Natural killer cell treated with Interleukin-12 subunit alpha and Interleukin-12 subunit beta and Interleukin-15 and Interleukin-18, amount 100 ng/mL, for 72 hours (primary cell): ENCODE results near the gene ARL17A. TPM values are rescaled to one million over a fixed set of nuclear protein-coding genes. Genes with fewer than 3 reads are reported as not detected.
A peak's percentile ranks its signal among the peaks of the same experiment; 100 is the strongest.
"Not testable (repeated sequence)": the region's sequence is repeated elsewhere in the genome, so short reads cannot be mapped to it uniquely, and the experiment has no call there.

ENCODE experiments used
- ATAC-seq, 2 donors: fragments of 150-1000 bp; cut with Tn5 transposase in 1 of 2; sonication (Bioruptor Pico), chemical (Tn5 transposase) in 1 of 2; 2 replicates each; pipeline ENCODE4 v1.10.0; 2021
- DNase-seq: peaks from one replicate; pipeline ENCODE4 v3.0.0; 2022; ENCODE audit warnings: low spot score
- H3K27ac Mint-ChIP-seq, 2 donors: 1 replicate in 1 of 2; 2 replicates in 1 of 2; pipeline ENCODE4 v1.8.0; 2022; ENCODE audit warnings: mixed read lengths in 2 of 2, mild to moderate bottlenecking in 1 of 2, moderate library complexity in 1 of 2
- H3K27me3 Mint-ChIP-seq, 2 donors: 1 replicate in 1 of 2; 2 replicates in 1 of 2; pipeline ENCODE4 v1.8.0; 2022; ENCODE audit warnings: mixed read lengths in 2 of 2
- H3K36me3 Mint-ChIP-seq: one replicate; pipeline ENCODE4 v1.8.0; 2022; ENCODE audit warnings: mixed read lengths
- H3K4me1 Mint-ChIP-seq, 2 donors: 1 replicate in 1 of 2; 2 replicates in 1 of 2; pipeline ENCODE4 v1.8.0; 2022; ENCODE audit warnings: low read depth in 2 of 2, mixed read lengths in 2 of 2, mild to moderate bottlenecking in 1 of 2
- H3K4me3 Mint-ChIP-seq: one replicate; pipeline ENCODE4 v1.8.0; 2022; ENCODE audit warnings: mixed read lengths
- H3K9me3 Mint-ChIP-seq: 2 replicates; pipeline ENCODE4 v1.8.0; 2022; ENCODE audit warnings: mixed read lengths
- total RNA-seq, 2 donors: library from RNA; stranded (reverse); gene quantifications; one replicate each; pipeline ENCODE4 v1.2.3, GENCODE V29; 2022

Gene ARL17A
- total RNA-seq, 2 donors from 2014 or later = 17.0 to 29.1 TPM

DNA sequence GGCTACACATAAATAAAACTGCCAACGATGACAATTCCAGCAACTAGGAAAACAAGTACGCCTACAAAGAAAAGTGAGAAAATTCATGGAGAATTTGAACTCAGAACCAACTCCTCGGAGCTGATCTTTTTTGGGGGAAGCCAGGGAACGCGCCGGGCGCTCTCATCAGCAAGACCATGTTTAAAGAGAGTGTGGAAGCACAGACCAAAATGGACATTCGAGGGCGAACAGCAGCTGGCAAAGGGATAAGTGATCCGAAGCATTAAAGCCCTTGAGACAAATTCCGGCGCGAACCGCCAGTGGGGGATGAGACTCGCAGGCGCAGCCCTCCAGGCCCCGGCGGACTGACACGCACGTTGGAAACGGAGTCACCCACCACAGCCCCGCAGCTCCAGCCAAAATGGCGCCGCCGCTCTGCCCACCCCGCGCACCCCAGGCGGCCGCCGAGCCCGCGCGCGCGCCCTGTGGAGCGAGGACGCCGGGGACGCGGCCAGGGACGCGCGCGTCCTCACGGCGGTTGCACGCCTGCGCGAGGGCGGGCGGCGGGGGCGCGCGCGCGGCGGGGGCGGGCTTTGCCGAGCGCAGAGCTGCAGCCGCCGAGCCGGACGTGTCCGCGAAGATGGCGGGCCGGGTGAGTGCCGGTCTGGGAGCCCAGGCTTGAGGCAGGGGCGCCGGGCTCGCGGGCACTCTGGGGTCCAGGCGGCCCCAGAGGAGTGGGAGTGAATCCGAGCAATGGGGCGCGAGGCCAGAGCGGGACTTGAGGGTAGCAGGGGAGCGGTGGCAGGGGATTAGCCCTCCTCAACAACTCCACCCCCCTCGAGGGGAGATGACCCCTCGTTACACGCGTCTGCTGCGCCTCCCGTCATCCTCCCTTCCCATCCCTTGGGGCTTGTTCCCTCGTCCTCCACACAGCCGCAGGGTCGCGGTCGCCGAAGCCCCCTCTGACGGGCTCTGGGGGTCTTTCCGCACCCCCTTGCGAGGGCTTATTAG is 11.0 kb upstream of the ARL17A start, which contains the start of gene NSF:
TSS of gene NSF (plus strand) at position 513 of the 990 bp plus-strand sequence. CDS start at position 620, 107 bp downstream.
- H3K27ac Mint-ChIP-seq, H3K4me1 Mint-ChIP-seq, H3K4me3 Mint-ChIP-seq, H3K9me3 Mint-ChIP-seq, H3K27me3 Mint-ChIP-seq, H3K36me3 Mint-ChIP-seq, DNase-seq: not testable (repeated sequence)
- ATAC-seq = peak; percentile 98

DNA sequence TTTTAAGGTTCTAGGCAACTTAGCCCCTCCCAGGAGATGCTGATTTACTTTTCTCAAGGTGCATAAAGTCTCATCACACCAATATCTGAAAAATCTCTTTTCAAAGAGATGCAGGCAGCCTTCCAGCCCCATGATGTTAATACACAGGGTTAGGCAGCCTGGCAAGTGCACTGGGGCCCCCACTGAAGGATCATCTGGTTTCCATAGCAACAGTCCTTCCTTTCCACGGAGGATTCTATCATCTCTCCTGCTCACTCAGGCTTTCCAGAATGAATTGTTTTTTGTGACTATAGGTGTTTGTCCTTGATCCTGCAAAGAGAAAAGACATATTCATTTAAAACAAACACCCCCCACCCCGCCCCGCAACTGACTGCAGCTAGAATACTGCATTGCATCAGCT is 6.0 kb upstream of the ARL17A start:
- not testable (repeated sequence) for H3K36me3 Mint-ChIP-seq, H3K4me1 Mint-ChIP-seq, H3K4me3 Mint-ChIP-seq, H3K27me3 Mint-ChIP-seq, ATAC-seq, H3K9me3 Mint-ChIP-seq, H3K27ac Mint-ChIP-seq, DNase-seq

DNA sequence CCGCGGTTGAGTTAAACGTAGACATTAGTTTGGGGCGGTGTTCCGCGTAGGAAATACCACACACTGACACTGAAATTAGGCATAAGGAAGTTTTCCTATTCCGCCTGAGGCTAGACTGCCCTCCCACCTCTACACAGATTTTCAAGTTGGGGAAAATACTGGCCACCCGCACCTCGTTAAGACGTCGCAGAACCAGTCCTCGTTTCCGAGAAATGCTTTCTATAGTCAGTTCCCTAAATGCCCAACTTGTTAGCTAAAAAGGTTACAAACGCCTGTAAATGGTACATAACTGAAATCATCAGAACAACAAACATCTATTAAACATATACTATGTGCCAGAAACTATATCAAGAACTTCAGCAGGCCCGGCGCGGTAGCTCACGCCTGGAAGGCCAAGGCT is 591 bp upstream of the ARL17A start:
- not testable (repeated sequence) for DNase-seq, H3K4me3 Mint-ChIP-seq, ATAC-seq, H3K4me1 Mint-ChIP-seq, H3K27me3 Mint-ChIP-seq, H3K27ac Mint-ChIP-seq, H3K36me3 Mint-ChIP-seq, H3K9me3 Mint-ChIP-seq

DNA sequence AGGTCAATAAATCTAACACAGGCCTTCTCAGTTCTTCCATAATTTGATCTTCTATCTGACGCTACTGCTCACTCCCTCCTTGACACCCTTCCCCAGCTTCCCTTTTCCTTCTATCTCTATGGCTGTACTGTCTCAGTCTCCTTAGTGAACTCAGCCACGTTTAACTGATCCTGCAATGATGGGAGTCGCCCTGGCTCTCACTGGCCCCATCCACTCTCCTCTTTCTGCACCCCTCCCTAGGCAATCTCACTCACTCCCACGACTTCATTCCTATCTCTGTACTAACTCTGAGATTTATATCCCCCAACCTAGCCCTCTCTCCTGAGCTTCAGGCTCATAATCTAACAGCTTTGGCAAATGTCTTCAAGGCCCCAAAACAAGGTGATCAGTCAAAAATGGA is 7.7 kb downstream of the ARL17A start:
- not testable (repeated sequence) for H3K36me3 Mint-ChIP-seq, H3K9me3 Mint-ChIP-seq, H3K4me3 Mint-ChIP-seq, H3K27me3 Mint-ChIP-seq, DNase-seq, ATAC-seq, H3K27ac Mint-ChIP-seq, H3K4me1 Mint-ChIP-seq

DNA sequence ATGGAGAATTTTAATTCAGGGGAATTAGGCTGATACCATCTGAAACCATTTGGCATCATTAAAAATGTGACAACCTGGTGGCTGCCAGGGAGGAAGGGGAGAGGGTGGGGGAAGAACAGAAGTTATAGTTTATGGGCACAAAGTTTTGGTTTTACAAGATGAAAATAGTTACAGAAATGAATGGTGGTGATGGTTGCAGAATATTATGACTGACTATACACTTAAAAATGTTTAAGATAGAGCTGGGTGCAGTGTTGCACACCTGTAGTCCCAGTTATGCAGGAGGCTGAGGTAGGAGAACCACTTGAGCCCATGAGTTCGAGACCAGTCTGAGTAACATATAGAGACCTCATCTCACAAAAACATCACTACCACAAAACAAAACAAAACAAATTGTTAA is 12.5 kb downstream of the ARL17A start:
- H3K36me3 Mint-ChIP-seq, H3K27ac Mint-ChIP-seq, H3K27me3 Mint-ChIP-seq, H3K4me3 Mint-ChIP-seq, H3K4me1 Mint-ChIP-seq, ATAC-seq, H3K9me3 Mint-ChIP-seq, DNase-seq: not testable (repeated sequence)

DNA sequence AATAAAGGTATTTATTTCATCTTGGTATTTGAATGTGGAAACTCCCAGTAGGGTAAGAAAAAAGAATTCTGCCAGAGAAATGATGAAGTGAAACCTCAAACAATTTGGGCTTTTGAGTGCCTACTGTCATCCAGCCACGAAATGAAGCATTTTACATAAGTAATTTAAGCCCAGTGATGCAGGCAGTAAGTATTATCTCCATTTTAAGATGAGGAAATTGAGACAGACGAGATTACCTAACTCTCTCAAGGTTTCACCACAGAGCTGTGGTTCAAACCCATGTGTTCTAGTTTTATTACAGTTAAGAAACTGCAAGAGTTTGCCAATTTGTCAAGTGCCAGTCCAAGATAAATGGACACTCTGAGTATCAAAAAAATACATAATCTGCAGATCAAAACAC is 13.2 kb downstream of the ARL17A start:
- not testable (repeated sequence) for DNase-seq, H3K27ac Mint-ChIP-seq, H3K9me3 Mint-ChIP-seq, H3K4me3 Mint-ChIP-seq, H3K4me1 Mint-ChIP-seq, H3K36me3 Mint-ChIP-seq, H3K27me3 Mint-ChIP-seq
- ATAC-seq = peak; percentile 76 to 81

DNA sequence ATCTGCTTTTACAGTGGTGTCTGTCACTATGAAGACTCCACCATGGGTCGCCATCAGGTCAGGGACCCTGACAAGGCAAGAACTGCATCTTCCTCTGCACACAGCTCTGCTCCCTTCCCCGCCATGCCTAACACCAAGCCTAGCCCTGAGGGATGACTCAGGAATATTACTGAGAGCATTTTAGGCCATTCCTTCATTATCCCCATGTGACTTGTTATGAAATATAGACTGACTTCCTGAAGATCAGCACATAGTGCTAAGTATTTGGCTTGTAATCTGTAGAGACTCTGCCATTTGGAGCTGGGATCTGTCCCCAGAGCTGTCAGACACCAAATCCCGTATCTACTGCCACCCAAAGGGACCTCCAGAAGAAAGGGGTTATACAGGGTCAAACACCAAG is 19.4 kb downstream of the ARL17A start:
- H3K27ac Mint-ChIP-seq, H3K27me3 Mint-ChIP-seq, ATAC-seq: not testable (repeated sequence)

DNA sequence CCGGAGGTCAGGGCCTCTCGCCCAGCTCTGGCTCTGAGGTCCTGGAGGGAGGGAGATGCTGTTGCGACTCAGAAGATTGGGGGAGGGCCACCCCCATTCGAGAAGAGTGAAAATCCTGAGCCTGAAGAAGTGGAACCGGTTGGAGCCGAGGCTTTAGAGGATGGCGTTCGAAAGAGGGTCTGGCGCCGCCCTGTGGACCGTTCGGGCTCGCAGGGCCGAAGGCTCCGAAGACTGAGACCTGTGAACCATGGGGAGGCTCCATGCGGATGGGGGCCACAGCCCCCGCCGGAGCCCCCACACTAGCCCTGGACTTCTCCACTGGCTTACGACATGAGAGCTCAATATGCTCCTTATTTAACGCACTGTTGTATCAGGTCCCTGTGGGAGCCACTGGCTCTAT is 20.3 kb downstream of the ARL17A start:
- not testable (repeated sequence) for ATAC-seq, H3K36me3 Mint-ChIP-seq, H3K27me3 Mint-ChIP-seq

More for the DNA sequence above, 19.4 kb downstream of the ARL17A start:
- not testable (repeated sequence) for H3K36me3 Mint-ChIP-seq, H3K9me3 Mint-ChIP-seq, H3K4me1 Mint-ChIP-seq, DNase-seq, H3K4me3 Mint-ChIP-seq

DNA sequence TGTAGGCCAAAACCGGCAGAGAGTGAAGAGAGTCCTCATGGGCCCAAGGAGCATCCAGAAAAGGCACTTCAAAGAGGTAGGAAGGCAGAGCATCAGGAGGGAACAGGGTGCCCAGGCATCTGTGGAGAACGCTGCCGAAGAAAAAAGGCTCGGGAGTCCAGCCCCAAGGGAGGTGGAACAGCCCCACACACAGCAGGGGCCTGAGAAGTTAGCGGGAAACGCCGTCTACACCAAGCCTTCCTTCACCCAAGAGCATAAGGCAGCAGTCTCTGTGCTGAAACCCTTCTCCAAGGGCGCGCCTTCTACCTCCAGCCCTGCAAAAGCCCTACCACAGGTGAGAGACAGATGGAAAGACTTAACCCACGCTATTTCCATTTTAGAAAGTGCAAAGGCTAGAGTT is 30.9 kb downstream of the ARL17A start:
- not testable (repeated sequence) for DNase-seq, H3K4me3 Mint-ChIP-seq, H3K27ac Mint-ChIP-seq, H3K36me3 Mint-ChIP-seq, H3K4me1 Mint-ChIP-seq, H3K9me3 Mint-ChIP-seq, H3K27me3 Mint-ChIP-seq, ATAC-seq

More for the DNA sequence above, 20.3 kb downstream of the ARL17A start:
- not testable (repeated sequence) for H3K27ac Mint-ChIP-seq, H3K4me1 Mint-ChIP-seq, H3K9me3 Mint-ChIP-seq, DNase-seq, H3K4me3 Mint-ChIP-seq

DNA sequence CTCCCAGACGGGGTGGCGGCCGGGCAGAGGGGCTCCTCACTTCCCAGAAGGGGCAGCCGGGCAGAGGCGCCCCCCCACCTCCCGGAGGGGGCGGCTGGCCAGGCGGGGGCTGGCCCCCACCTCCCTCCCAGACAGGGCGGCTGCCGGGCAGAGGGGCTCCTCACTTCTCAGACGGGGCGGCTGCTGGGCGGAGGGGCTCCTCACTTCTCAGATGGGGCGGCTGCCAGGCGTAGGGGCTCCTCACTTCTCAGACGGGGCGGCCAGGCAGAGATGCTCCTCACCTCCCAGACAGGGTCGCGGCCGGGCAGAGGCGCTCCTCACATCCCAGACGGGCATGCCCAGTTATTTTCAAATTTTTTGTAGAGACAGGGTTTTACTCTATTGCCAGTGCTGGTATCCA is 44.8 kb downstream of the ARL17A start:
- H3K36me3 Mint-ChIP-seq, H3K27me3 Mint-ChIP-seq, H3K27ac Mint-ChIP-seq, H3K4me1 Mint-ChIP-seq, H3K9me3 Mint-ChIP-seq, H3K4me3 Mint-ChIP-seq, ATAC-seq: not testable (repeated sequence)
- peak; percentile 26 for DNase-seq

DNA sequence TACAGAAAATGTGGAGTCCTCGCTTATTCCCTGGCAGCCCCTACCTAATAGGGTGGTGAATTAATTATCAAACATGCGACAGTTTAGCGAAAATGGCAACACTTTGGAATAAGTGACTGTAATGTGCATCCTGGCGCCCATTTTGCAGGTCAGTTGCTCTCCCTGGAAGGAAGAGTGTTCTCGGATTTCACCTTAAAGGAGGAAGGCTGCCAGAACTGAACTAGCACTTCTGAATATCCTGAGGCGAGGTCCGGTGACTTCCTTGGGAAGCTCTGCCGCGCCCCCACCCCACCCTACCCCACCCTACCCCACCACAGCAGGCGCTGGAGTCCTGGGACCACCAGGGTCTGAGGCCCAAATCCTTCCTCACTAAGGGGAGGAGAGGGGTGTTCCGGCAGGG is 67.3 kb downstream of the ARL17A start, which contains the start of gene LRRC37A2:
TSS of gene LRRC37A2 (plus strand) at position 301 of the 400 bp plus-strand sequence. CDS start 245 bp downstream, outside the sequence.
- H3K4me1 Mint-ChIP-seq, H3K27me3 Mint-ChIP-seq, H3K27ac Mint-ChIP-seq: not testable (repeated sequence)

DNA sequence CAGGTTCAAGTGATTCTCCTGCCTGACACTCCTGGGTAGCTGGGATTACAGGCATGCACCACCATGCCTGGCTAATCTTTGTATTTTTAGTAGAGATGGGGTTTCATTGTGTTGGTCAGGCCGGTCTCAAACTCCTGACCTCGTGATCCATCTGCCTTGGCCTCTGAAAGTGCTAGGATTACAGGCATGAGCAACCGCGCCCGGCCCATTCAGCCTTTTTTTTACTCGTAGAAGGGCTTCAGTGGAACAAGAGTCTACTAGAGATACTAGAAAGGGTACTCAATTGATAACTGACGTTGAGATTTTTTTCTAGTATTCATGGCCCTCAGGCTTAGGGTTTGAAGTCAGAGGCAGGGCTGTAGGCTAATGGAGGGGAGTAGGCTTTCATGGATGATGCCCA is 73.6 kb downstream of the ARL17A start:
- H3K9me3 Mint-ChIP-seq, ATAC-seq, H3K27ac Mint-ChIP-seq, H3K27me3 Mint-ChIP-seq, H3K4me3 Mint-ChIP-seq, H3K4me1 Mint-ChIP-seq, H3K36me3 Mint-ChIP-seq, DNase-seq: not testable (repeated sequence)

More for the DNA sequence above, 67.3 kb downstream of the ARL17A start, which contains the start of gene LRRC37A2:
- DNase-seq, ATAC-seq, H3K9me3 Mint-ChIP-seq, H3K4me3 Mint-ChIP-seq, H3K36me3 Mint-ChIP-seq: not testable (repeated sequence)

DNA sequence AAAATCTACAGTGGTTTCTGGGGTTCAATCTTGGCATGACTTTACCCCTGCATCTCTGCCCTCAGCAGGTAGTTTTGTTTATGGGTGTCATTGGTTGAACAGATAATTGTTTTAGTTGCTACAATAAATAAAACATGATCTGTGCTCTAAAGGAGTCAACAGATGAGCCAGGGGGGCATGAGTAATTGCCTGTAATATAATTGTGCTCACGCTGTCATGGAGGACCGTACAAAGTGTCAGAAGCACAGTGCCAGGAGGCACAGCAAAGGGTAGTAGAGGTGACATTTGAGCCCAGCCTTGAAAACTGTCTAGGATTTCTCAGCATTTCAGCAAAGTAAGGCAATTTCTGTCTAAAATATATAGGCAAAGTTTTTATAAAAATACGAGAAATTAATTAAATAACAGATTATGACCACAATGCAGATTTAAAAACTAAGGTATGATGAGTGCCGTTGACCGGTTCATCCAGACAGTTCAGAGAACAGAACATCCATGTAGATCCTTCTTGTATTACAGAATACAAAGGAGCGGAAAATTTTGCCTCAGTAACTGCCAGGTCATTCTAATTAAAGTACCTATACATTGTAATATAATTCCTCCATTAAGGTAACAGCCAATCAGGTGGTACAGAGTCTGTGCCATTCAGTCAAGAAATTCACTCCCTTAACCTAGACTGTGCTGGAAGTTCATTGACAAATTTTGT is 79.9 kb downstream of the ARL17A start:
- not testable (repeated sequence) for H3K9me3 Mint-ChIP-seq, H3K4me1 Mint-ChIP-seq, H3K27ac Mint-ChIP-seq, H3K4me3 Mint-ChIP-seq, DNase-seq, ATAC-seq, H3K36me3 Mint-ChIP-seq, H3K27me3 Mint-ChIP-seq

DNA sequence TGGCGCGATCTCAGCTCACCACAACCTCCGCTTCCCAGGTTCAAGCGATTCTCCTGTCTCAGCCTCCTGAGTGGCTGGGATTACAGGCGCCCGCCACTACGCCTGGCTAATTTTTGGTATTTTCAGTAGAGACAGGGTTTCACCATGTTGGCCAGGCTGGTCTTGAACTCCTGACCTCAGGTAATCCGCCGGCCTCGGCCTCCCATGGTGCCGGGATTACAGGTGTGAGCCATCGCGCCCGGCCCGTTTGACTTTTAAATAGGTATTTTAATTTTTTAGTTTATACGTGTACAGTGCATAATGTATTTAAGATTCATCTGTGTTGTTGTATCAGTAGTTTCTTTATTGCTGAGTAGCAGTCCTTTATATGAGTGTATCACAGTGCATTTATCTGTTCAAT is 87.5 kb downstream of the ARL17A start:
- DNase-seq, H3K27ac Mint-ChIP-seq, H3K36me3 Mint-ChIP-seq, H3K4me1 Mint-ChIP-seq, H3K9me3 Mint-ChIP-seq, H3K4me3 Mint-ChIP-seq, H3K27me3 Mint-ChIP-seq, ATAC-seq: not testable (repeated sequence)
